HG03175 (cell line): ENCODE measurements around the gene PCYT1B.
A peak's percentile ranks its signal among the peaks of the same experiment; 100 is the strongest.

Experiments
- ATAC-seq: cut with Tn5 transposase; IDR thresholded peaks from one replicate; pipeline ENCODE4 v1.9.1; 2021; ENCODE audit warnings: mild to moderate bottlenecking, moderate library complexity; ENCODE audit not compliant: unreplicated experiment

The PCYT1B gene

GRCh38 chrX:24536551-24536950 lies 110.6 kb downstream of the PCYT1B start:
- no peak for ATAC-seq

DNA sequence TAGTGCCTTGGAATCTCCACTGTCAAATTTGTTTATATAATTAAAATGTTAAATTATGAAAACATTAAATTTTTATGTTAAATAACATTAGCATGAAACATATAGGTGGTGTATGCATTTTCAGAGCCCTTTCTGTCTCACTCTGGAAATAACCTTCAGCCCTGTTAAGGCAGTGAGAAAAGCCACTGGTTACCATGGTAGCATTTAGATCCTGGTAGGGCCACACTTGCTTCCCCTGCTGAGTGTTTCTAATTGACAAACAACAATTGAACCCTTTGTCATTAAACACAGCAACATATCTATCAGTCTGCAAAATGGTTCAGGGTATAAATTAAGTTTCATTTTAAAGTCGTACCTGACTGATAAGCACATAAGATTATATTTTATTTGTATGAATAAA lies 118.5 kb downstream of the PCYT1B start:
- no peak for ATAC-seq

- no peak for ATAC-seq
Observed at GRCh38 chrX:24526616-24527015, 120.5 kb downstream of the PCYT1B start.

- no peak for ATAC-seq
Observed at GRCh38 chrX:24525455-24525854, 121.7 kb downstream of the PCYT1B start.

DNA sequence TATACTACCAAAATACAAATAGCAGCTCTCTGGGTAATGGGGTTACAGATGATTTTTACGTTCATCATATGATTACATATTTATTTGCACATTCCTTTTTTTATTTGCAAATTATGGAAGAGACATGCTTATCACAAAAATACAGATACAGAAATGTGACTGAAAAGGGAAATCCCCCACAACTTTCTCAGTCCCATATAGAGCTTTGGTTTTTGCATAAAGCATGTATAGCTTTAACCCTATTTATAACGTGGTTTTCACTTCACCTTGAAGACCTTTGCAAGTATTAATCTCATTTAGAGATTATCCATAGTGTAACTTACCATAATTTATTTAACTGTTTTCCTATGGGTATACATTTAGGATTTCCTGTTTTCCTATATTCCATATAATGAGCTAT lies 126.7 kb downstream of the PCYT1B start:
- no peak for ATAC-seq

- ATAC-seq: no peak
Observed at GRCh38 chrX:24515447-24515846, 131.7 kb downstream of the PCYT1B start.

- ATAC-seq: peak; percentile 98
Observed at GRCh38 chrX:24513416-24513815, 133.7 kb downstream of the PCYT1B start.

- no peak for ATAC-seq
Observed at GRCh38 chrX:24508375-24508774, 138.8 kb downstream of the PCYT1B start.
